ENCODE data around the gene INIP.

The INIP gene

DNA sequence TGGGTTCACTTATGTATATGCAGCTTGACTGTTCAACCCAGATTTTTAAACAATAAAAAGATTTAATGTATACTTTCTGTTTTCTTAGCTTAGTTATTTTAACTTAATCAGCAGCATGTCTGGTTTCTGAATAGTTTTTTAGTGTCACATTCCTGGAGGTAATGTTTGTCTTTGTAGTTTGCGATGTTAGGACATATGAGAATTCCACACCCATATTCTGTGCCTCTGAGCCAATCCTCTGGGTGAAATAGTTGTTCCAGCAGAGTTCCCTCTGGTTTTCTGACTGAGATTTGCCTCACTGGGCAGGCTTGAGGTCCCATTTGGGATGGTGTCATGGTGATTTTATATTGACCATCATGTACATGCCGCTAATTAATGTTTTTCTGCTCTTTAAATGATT lies 48.6 kb downstream of the INIP start:
- no peak for DNase-seq

GRCh38 chr9:112665347-112665746 lies 52.6 kb downstream of the INIP start:
- no peak for DNase-seq

- no peak for DNase-seq
These were observed 53.4 kb downstream of the INIP start for GRCh38 chr9:112664531-112664930.

DNA sequence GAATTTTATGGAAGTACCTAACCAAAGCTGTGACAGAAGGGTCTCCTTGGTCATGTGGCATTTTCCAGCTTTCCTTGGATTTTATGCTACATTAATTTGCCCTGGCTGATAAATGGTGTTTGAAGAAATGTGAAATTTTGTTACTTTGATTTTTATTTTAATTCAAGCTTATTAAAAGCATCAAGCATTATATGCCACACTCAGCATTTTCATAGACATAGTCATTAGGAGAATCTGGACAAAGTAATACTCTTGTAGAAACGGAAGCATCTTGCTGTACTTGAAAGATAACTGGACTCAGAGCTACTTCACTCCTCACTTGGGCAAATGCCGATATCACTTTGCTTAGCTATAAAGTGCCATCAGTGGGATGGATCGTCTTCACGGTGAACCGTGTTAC lies 54.2 kb downstream of the INIP start:
- DNase-seq, result no peak

DNA sequence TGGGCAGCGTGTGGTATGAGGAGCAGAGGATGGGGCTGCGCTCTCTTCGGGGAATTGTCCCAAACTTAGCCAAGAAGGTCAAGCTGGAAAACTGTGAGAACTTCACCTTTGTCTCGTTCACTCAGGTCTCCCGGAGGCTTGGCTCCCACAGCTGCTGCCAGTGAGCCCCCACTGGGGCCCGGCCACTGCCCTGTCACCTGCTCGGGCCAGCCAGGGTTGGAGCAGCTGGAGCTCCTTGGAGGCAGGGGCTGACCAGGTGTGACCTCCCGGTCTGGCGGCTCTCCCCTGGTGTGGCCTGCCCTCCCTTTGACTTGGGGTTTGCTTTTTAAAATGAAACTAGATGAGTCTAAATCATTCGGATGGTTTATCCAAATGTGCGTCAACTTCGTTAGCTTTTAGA lies 58.0 kb downstream of the INIP start:
- DNase-seq, result no peak

DNA sequence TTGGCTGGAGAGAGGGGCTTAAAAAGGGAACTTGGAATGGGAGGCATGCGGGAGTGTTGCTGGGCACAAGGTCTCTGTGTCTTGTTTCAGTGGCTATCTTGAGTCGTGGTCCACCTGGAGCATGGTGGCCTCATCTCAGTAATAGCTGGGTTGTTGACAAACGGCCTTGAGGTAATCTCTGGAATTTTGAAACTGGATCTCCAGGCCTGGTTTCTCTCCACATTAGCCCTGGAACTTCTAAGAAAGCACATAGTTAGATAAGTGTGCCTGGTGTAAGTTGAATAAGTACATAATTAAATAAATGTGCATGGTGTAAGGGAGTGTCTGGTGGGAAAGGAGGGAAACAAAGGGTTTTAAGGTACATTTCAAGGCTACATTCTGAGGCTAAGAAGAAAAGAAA lies 62.2 kb downstream of the INIP start:
- DNase-seq, result no peak

GRCh38 chr9:112654282-112654681 lies 63.6 kb downstream of the INIP start:
- DNase-seq, result no peak

GRCh38 chr9:112648624-112649023 lies 69.3 kb downstream of the INIP start:
- DNase-seq, result no peak

GRCh38 chr9:112647596-112647995 lies 70.3 kb downstream of the INIP start:
- no peak for DNase-seq

DNA sequence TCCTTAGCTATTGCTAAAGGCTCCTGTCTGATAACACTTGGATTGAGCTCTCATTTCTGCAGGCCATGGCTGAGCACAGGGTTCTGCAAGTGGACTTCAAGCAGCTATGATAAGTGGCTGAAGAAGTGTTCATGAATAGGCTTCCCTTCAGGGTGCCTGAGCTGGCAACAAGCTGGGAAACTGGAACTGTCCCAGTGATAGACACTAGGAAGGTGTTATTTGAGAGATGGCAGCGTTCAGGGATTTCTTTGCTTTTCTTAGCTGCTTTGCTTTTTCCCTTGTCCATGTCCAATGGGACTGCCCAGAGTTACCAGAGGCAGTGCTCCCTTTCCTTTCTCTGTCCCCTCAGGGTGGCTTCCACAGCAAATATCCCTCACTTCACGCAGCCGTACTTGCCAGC lies 75.8 kb downstream of the INIP start:
- DNase-seq, result no peak

DNA sequence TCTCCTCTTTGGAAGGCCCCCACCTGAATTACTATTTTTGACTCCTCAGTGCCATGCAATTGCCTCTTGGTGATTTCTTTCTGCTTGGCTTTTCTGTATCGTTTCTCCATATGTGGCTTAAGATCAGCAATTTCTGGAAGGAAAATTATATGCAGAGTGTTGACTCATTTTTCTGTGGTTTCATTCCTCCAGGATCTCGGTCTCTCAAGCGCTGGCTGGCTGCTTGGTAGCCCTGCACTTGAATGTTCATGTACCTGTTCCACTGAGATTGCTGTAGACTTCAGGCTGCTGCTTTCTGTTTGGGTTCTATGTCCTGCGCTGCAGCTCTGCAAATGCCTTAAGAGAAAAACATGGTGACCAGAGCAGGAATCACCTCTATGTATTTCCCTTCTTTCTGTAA lies 77.6 kb downstream of the INIP start:
- DNase-seq, result no peak

Measured in stimulated activated naive CD4-positive, alpha-beta T cell (primary cell).